ENCODE results near the gene NUMB.
"Not testable (repeated sequence)": the region's sequence is repeated elsewhere in the genome, so short reads cannot be mapped to it uniquely, and the experiment has no call there.

NUMB gene

GRCh38 chr14:73342670-73343069, 115.7 kb downstream of the NUMB start:
- DNase-seq: no peak

- no peak for DNase-seq
Measured at GRCh38 chr14:73339846-73340595, 118.3 kb downstream of the NUMB start.

GRCh38 chr14:73339206-73339605, 119.1 kb downstream of the NUMB start:
- DNase-seq: no peak

- DNase-seq: no peak
Measured at GRCh38 chr14:73338551-73338950, 119.8 kb downstream of the NUMB start.

- no peak for DNase-seq
Measured at GRCh38 chr14:73333031-73333430, 125.3 kb downstream of the NUMB start.

- DNase-seq: no peak
Measured at GRCh38 chr14:73325630-73326299, 132.6 kb downstream of the NUMB start.

GRCh38 chr14:73325063-73325462, 133.3 kb downstream of the NUMB start:
- DNase-seq: no peak

GRCh38 chr14:73324533-73324932, 133.8 kb downstream of the NUMB start:
- no peak for DNase-seq

- peak; percentile 52 for DNase-seq
Measured at GRCh38 chr14:73323896-73324399, 134.4 kb downstream of the NUMB start.

- peak; percentile 83 for DNase-seq
Measured at GRCh38 chr14:73313151-73313550, 145.2 kb downstream of the NUMB start.

GRCh38 chr14:73312687-73313086, 145.7 kb downstream of the NUMB start:
- DNase-seq: no peak

- DNase-seq: no peak
Measured at GRCh38 chr14:73311708-73312030, 146.7 kb downstream of the NUMB start.

GRCh38 chr14:73309207-73309606, 149.1 kb downstream of the NUMB start:
- not testable (repeated sequence) for DNase-seq

- no peak for DNase-seq
Measured at GRCh38 chr14:73307261-73307660, 151.1 kb downstream of the NUMB start.

- DNase-seq: no peak
Measured at GRCh38 chr14:73305499-73305898, 152.8 kb downstream of the NUMB start.

GRCh38 chr14:73295198-73295796, 163.0 kb downstream of the NUMB start:
- peak; percentile 60 for DNase-seq

- no peak for DNase-seq
Measured at GRCh38 chr14:73293782-73294781, 164.3 kb downstream of the NUMB start.

GRCh38 chr14:73290279-73290678, 168.1 kb downstream of the NUMB start:
- no peak for DNase-seq

GRCh38 chr14:73289729-73290128, 168.6 kb downstream of the NUMB start:
- DNase-seq: no peak

- no peak for DNase-seq
Measured at GRCh38 chr14:73289308-73289707, 169.0 kb downstream of the NUMB start.

- no peak for DNase-seq
Measured at GRCh38 chr14:73287071-73287470, 171.3 kb downstream of the NUMB start.

- no peak for DNase-seq
Measured at GRCh38 chr14:73286598-73286997, 171.7 kb downstream of the NUMB start.

- no peak for DNase-seq
Measured at GRCh38 chr14:73285979-73286378, 172.4 kb downstream of the NUMB start.

Measured in OCI-M1 (cell line).